Liver (tissue), 9 donors: ENCODE results near the gene ASS1. TPM values are rescaled to one million over a fixed set of nuclear protein-coding genes. Genes with fewer than 3 reads are reported as not detected.

Source experiments
- DNase-seq: peaks from one replicate; pipeline ENCODE4 v3.0.0-alpha.2; 2017; ENCODE audit warnings: low spot score
- H3K27ac ChIP-seq, 2 donors: one replicate each; pipeline ENCODE4 v1.7.0; 2013; ENCODE audit warnings: inconsistent platforms in 2 of 2, low read length in 2 of 2, control low read depth in 1 of 2, low read depth in 1 of 2, mild to moderate bottlenecking in 1 of 2
- H3K27me3 ChIP-seq, 4 donors: one replicate each; pipeline versions ENCODE4 v1.6.1 to v1.7.0; 2013; ENCODE audit warnings: low read length in 3 of 4, inconsistent platforms in 1 of 4, mild to moderate bottlenecking in 1 of 4, moderate library complexity in 1 of 4; ENCODE audit not compliant: control insufficient read depth in 4 of 4, insufficient read depth in 4 of 4
- H3K36me3 ChIP-seq, 4 donors: one replicate each; pipeline versions ENCODE4 v1.6.1 to v1.7.0; 2013; ENCODE audit warnings: low read length in 3 of 4, mild to moderate bottlenecking in 3 of 4, low read depth in 1 of 4, moderate library complexity in 1 of 4; ENCODE audit not compliant: control insufficient read depth in 4 of 4, insufficient read depth in 3 of 4
- H3K4me1 ChIP-seq, 4 donors: one replicate each; pipeline versions ENCODE4 v1.6.1 to v1.7.0; 2013; ENCODE audit warnings: low read length in 3 of 4, mild to moderate bottlenecking in 3 of 4, moderate library complexity in 1 of 4; ENCODE audit not compliant: control insufficient read depth in 4 of 4, insufficient read depth in 4 of 4
- H3K4me3 ChIP-seq, 3 donors: one replicate each; pipeline versions ENCODE4 v1.6.1 to v1.7.0; 2013; ENCODE audit warnings: low read length in 3 of 3, control low read depth in 1 of 3, low read depth in 1 of 3, mild to moderate bottlenecking in 1 of 3
- H3K9ac ChIP-seq, 2 donors: one replicate each; pipeline ENCODE4 v1.7.0; 2013; ENCODE audit warnings: low read length in 2 of 2, mild to moderate bottlenecking in 2 of 2, moderate library complexity in 2 of 2, control low read depth in 1 of 2, low read depth in 1 of 2
- H3K9me3 ChIP-seq, 4 donors: one replicate each; pipeline versions ENCODE4 v1.6.1 to v1.7.0; 2013; ENCODE audit warnings: low read length in 3 of 4; ENCODE audit not compliant: control insufficient read depth in 4 of 4
- ATF3 ChIP-seq: IDR thresholded peaks from 2 replicates; pipeline ENCODE4 v1.6.1; 2016; ENCODE audit warnings: antibody characterized with exemption
- CTCF ChIP-seq: fragments of 150-350 bp; IDR thresholded peaks from 2 replicates; pipeline ENCODE4 v1.5.1; 2017; ENCODE audit warnings: improper control_type of control experiment, low read depth, low read length; ENCODE audit not compliant: missing input control
- EGR1 ChIP-seq, 2 donors: IDR thresholded peaks; 2 replicates each; pipeline ENCODE4 v1.6.1; 2016 to 2018; ENCODE audit warnings: antibody characterized with exemption in 2 of 2, low read depth in 2 of 2
- GABPA ChIP-seq, 2 donors: IDR thresholded peaks in 1 of 2; conservative IDR thresholded peaks in 1 of 2; 2 replicates each; pipeline ENCODE4 v1.6.1; 2016; ENCODE audit warnings: antibody characterized with exemption in 2 of 2, mild to moderate bottlenecking in 1 of 2, moderate library complexity in 1 of 2
- HNF4A ChIP-seq, 2 donors: conservative IDR thresholded peaks; 2 replicates each; pipeline ENCODE4 v1.6.1; 2016; ENCODE audit warnings: antibody characterized with exemption in 2 of 2, mild to moderate bottlenecking in 2 of 2
- MAX ChIP-seq: IDR thresholded peaks from 2 replicates; pipeline ENCODE4 v1.6.1; 2016; ENCODE audit warnings: antibody characterized with exemption
- NR2F2 ChIP-seq: IDR thresholded peaks from 2 replicates; pipeline ENCODE4 v1.6.1; 2016; ENCODE audit warnings: antibody characterized with exemption
- RAD21 ChIP-seq, 2 donors: IDR thresholded peaks; 2 replicates each; pipeline ENCODE4 v1.6.1; 2016; ENCODE audit warnings: antibody characterized with exemption in 2 of 2, mild to moderate bottlenecking in 2 of 2
- REST ChIP-seq: IDR thresholded peaks from 2 replicates; pipeline ENCODE4 v1.6.1; 2016; ENCODE audit warnings: antibody characterized with exemption, mild to moderate bottlenecking
- RXRA ChIP-seq, 2 donors: IDR thresholded peaks; 2 replicates each; pipeline ENCODE4 v1.6.1; 2017 to 2018; ENCODE audit warnings: antibody characterized with exemption in 2 of 2, mild to moderate bottlenecking in 1 of 2
- SP1 ChIP-seq: IDR thresholded peaks from 2 replicates; pipeline ENCODE4 v1.6.1; 2018; ENCODE audit warnings: antibody characterized with exemption, mild to moderate bottlenecking
- TAF1 ChIP-seq: conservative IDR thresholded peaks from 2 replicates; pipeline ENCODE4 v1.6.1; 2016; ENCODE audit warnings: antibody characterized with exemption, mild to moderate bottlenecking
- YY1 ChIP-seq: IDR thresholded peaks from 2 replicates; pipeline ENCODE4 v1.6.1; 2016; ENCODE audit warnings: antibody characterized with exemption, mild to moderate bottlenecking
- ZBTB33 ChIP-seq: IDR thresholded peaks from 2 replicates; pipeline ENCODE4 v1.6.1; 2016; ENCODE audit warnings: antibody characterized with exemption
- WGBS: extraction: QIAGEN DNeasy Blood & Tissue Kit; methylation state at CpG from one replicate; pipeline ENCODE4 v1.1.7; 2013; 5-methylcytosine and 5-hydroxymethylcytosine counted together
- polyA plus RNA-seq, 2 donors: library from polyadenylated mRNA; stranded (reverse) in 1 of 2; unstranded in 1 of 2; fragments of 200-250 nt in 1 of 2; fragments of >200 nt in 1 of 2; fragmentation: Nextera tagmentation in 1 of 2; extraction: Ambion mirVana in 1 of 2; gene quantifications; one replicate each; pipeline versions ENCODE4 v1.2.1 to v1.2.3, GENCODE V29; 2013 to 2015
- total RNA-seq, 2 donors: library from RNA; depleted of rRNA; stranded (reverse); fragments of >200 nt; gene quantifications; one replicate each; pipeline ENCODE4 v1.2.3, GENCODE V29; 2014
- donor health status: healthy.
- donor health status: healthy.
- donor health status: healthy.
- donor health status: healthy.
- donor health status: healthy.

The ASS1 gene
- total and polyA plus RNA-seq, 4 donors, result 396 to 711 (median 533) TPM

GRCh38 chr9:130430232-130430631 is 14.5 kb upstream of the ASS1 start:
- H3K36me3 ChIP-seq, result no peaks in the 10 kb centered on the region
- no peak overlapping the region for H3K4me3 ChIP-seq
- no peaks in the 10 kb centered on the region for H3K9me3 ChIP-seq
- no peak overlapping the region for H3K27ac ChIP-seq
- TF ChIP-seq NR2F2 (no peak), RXRA (IDR thresholded peaks at IDR 0.05) (no peak), ATF3 (no peak), REST (no peak), HNF4A (conservative IDR thresholded peaks at IDR 0.05) (no peak), EGR1 (IDR thresholded peaks at IDR 0.05; ENCODE audit: low read depth in 2 of 2) (no peak), TAF1 (no peak), CTCF (no peak), GABPA (IDR thresholded peaks at IDR 0.05 in 1 of 2, conservative IDR thresholded peaks at IDR 0.05 in 1 of 2) (no peak), ZBTB33 (no peak), YY1 (no peak), RAD21 (IDR thresholded peaks at IDR 0.05) (no peak), SP1 (no peak), MAX (no peak)
- H3K27me3 ChIP-seq, result no peaks in the 10 kb centered on the region
- H3K4me1 ChIP-seq, result peaks cover 8 to 29% (median 18%) of the 10 kb centered on the region in 4 donors
- no peak for DNase-seq
- 95% methylated on average over 18 of the region's 18 CpGs for WGBS
- no peak overlapping the region for H3K9ac ChIP-seq
